Activated CD4-positive, alpha-beta T cell treated with anti-CD3 and anti-CD28 coated beads, Interleukin-2, amount 50 U/mL, for 48 hours (primary cell): ENCODE results near the gene FBXO39.
"Not testable (repeated sequence)": the region's sequence is repeated elsewhere in the genome, so short reads cannot be mapped to it uniquely, and the experiment has no call there.

ENCODE experiments used
- DNase-seq, 2 experiments: peaks; one replicate each; pipeline ENCODE4 v3.0.0-alpha.2; 2020

The FBXO39 gene

DNA sequence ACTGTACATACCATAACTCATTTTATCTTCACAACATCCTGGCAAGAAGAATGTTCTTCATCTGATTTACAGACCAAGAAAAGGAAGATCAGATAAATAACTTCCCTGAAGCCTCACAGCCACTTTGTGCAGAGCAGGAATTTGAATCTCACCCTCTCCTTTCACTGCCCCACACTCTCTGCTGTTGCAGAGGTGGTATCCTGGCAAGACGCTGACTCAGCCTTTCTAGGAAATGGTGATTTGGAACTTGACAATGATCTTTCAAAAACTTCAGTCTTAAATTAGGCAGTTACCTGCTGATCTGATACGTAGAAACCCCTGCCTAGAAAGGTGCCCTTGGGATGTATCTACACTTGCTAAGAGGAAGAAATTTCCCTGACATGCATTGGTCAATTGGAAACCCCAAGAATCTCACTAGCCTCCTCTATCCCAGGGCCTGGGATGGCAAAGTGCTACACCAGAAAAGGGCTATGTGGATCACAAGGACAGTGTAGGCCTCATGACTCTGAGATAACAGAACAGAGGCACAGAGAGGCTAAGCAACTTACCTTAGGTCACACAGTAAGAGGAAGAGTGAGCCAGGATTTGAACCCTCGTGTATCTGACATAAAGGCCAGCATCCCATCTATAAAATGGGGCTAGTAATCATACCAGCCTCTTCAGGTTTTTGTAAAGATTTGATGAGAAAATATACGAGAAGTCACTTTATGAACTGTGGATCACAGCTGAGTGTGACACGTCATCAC, 17.9 kb downstream of the FBXO39 start:
- DNase-seq, result no peak

DNA sequence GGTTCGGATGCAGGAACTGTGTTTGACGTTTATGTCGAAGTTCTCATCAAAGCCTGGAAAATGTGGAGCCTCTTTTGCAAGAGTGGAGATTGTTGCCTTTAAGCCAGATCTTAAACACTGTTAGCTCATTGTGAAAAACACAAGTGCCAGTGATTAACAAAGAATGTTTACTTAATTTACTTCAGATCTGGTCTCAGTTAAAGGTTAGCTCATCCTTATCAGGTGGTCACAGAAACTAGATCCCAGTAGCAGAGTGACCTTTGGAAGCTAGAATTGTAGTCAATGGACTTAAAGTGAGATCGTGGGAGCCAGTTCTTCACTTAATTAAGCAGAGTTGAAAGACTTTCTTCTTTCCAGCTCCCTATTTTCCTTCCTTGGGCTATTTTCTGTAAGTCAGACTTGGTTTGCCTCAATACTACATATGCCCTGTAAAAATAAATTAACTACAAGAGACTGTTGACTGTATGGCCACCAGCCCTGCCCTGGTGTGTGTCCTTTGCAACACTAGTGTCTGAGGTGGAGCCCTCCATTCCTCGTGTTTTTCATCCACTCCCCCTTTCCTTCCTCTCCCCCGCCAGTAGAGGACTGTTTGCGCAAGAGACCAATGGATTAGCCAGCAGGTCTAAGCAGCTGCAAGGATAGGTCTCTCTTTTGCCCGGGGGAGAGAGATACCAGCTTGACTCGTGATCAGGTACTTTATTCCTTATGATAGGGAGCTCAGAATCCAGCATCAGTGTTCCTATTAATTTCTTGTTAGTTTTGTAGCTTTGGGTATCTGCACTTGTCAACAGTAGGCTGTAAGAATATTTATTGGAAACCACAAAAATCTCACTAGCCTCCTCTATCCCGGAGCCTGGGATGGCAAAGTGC, 20.2 kb downstream of the FBXO39 start:
- DNase-seq, result no peak

DNA sequence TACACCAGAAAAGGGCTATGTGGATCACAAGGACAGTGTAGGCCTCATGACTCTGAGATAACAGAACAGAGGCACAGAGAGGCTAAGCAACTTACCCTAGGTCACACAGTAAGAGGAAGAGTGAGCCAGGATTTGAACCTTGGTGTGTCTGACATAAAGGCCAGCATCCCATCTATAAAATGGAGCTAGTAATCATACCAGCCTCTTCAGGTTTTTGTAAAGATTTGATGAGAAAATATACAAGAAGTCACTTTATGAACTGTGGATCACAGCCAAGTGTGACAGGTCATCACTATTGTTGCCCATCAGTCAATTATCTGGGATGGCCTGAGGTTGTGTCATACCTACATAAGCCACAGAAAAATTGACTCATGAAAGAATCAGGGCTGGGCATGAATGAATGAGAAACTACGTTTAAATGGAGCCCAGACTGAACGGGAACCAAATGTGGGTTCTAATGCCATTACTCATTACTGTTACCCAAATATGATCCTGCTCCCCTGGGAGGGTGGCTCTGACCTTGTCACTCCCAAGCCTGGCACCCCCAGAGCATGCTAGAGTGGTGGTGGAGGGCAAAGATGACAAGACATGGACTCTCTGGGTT, 21.0 kb downstream of the FBXO39 start:
- no peak for DNase-seq

DNA sequence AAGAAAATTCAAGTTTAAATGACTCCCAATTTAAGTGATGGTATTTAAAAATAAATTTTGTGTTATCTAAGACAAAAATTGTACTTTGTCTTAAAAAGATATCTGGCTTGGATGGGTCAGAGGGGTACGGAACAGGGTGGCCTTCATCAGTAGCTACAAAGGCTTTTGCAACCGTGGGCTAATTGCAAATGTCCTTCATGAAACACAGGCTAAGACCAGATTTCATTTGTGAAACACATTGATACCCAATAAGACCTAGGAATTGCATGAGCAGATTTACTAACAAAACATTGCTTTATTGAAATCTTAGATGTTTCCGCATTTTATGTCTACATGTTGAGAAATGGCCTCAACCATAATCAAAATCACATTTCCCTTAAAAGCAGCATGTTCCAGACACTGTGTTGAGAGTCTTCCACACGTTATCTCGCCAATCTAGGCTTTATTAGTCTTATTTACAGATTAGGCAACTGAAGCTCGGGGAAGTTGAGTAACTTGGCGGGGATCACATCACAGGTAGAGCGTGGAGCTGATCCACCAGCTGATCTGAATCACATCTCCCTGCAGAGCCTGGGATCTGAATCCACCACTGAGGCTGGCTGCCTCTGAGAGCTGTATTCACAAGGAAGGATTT, 21.8 kb downstream of the FBXO39 start:
- DNase-seq, result no peak

DNA sequence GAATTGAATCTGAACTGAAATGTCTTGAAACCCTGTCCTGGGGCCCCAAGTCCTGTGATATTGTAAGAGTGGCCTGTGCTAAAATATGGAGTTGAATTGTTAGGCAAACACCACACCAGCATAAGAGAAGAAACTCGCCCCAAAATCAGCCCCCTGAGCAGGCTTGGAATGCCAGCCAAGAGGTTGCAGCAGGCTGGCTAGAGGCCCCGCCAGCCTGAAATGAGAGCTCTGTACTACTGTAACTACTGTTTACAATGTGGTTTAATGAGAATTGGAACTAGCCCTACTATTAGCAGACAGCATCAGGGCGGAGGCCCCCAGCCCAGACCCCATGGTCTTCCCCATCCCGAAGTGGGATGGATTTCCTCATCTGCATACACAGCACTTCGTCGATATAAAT, 23.7 kb downstream of the FBXO39 start:
- no peak for DNase-seq

DNA sequence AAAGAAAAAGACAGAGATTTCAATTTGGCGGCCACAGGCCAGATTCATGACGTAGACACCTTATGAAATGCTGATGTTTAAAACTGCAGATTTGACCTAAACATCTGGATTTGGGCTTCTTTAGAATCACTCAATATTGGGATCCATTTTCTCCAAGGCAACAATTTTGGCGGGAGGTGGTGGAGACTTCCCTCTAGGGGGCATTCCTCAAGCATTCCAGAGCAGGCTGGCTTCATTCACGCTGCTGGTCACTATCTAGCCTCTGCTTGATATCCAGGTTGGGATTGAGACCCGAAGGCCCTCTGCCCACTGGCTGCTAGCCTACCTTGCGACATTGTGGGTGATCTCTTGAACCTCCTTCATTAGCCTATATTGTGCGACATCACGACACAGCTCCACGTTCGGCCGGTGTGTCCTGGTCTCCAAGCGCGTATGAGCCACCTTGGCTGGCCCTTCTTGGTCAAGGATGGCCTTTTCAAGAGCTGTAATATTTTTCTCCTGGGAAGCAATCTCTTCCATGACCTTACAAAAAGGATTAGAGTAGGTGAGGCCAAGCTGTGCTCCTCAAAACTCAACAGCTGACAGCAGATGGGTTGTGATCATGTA, 24.5 kb downstream of the FBXO39 start:
- peak in 1 of 2 experiments; percentile 20 for DNase-seq

DNA sequence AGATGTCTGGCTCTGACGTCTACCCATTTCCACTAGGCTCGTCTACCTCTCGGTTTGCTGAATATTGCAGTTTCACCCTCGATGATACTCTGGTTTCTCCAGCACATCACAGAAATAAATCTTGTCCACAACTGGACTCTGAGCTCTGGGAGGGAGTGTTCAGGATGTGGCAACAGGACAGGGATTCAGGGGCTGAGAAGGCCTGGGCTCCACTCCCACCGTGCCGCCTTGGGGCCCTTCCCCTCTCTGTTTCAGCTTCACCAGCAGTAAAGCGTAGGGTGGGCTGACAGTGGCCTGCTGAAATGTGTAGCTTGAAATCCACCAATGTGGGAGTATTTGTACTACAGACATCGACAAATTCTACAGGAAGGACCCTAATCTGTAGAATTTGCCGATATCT, 35.5 kb downstream of the FBXO39 start:
- DNase-seq, result no peak

DNA sequence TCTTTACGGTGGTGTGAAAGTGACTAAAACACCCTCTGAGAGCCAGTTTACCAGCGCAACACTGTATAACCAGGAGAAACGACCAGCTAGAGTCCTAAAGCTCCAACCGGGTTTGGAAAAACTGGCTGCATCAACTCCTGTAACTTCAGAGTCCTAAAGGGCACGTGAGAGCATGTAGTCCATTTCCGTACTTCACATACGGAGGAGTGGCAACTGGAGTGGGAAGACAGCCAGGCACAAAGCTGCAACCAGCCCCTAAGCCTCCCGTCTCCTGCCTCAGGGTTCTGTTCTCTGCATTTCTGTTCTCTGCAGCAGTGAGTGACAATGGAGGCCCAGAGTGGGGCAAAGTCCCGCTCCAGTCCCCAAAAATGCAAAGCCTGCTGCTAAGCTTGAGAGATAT, 36.3 kb downstream of the FBXO39 start:
- no peak for DNase-seq

DNA sequence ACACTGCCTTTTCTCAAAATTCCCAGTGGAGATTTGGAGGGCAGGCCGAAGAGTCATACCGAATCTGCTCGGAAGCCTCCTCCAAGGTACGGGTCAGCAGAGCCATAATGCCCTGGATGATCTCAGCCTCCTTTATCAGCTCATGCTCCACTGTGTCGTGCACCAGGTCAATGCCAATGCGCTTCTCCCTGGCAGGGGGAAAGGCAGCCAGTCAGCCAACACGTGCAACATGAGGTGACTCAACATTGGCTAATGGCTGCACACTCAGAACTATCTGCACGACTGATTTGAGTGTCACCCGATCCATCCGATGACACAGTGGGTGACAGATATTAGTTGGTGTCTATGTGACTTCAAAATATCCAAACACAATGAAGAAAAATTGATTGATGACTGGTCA, 39.8 kb downstream of the FBXO39 start:
- no peak for DNase-seq

DNA sequence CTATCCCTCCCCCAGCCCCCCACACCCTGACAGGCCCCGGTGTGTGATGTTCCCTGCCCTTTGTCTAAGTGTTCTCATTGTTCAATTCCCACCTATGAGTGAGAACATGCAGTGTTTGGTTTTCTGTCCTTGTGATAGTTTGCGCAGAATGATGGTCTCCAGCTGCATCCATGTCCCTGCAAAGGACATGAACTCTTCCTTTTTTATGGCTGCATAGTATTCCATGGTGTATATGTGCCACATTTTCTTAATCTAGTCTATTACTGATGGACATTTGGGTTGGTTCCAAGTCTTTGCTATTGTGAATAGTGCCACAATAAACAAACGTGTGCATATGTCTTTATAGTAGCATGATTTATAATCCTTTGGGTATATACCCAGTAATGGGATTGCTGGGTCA, 40.4 kb downstream of the FBXO39 start:
- not testable (repeated sequence) for DNase-seq

DNA sequence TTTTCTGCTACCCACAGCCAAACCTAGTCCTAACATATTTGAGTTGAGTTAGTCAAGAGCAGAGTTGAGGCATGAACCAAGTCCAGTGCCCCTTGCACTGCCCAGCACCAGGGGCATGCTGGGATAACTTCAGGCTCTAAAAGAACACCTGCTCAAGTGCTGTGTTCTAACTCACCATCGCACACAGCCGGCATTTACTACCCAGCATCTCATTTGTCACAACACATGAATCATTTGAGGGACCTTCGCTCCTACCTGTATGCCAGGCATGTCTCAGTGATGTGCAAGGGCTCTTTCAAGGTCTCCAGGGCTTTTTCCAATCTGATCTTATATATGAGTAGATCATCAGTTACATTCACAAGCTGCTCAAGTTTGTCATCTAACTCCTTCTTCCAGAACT, 42.9 kb downstream of the FBXO39 start:
- no peak for DNase-seq

DNA sequence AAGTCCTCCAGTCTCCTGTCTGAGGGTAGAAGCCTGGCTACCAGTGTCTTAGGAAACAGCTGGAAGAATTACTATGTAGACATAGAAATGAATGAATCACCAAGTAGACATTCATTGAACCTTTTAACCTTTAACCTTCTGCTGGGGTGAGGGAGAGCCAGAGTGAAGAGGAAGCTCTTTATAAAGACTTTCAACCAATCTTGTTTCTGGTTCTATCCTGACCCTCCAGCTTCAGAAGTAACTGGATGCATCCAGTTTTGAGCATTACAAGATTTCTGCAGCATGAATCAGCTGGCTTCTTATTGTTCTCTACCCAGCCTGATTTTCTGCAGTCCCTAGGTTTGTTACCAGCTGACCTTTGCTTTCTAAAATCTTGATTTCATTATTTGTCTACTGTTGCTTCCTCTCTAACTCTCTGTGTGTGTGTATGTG, 47.0 kb downstream of the FBXO39 start:
- DNase-seq, result no peak

DNA sequence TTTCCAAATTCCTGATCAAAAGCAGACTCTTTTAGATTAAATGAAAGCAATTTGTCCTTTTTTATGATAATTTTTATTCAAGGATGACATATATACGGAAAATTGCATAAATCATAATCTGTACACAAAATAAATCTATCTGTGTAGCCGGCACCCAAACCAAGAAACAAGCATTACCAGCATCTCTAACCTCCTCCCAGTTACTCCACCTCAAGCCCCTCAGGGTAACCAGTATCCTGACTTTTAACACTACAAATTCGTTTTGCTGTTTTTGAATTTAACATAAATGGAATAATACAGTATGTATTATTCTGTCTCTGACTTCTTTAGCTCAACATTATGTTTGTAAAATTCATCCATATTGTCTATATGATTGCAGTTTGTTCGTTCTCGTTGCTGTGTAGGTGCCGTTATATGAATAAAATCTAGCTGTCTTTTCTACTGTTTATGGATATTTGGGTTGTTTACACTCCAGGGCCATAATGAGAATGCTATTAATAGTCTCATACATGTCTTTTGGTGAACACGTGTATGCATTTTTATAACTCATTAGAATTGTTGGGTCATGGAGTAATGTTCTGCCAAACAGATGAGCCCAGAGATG, 54.5 kb downstream of the FBXO39 start:
- DNase-seq, result no peak

DNA sequence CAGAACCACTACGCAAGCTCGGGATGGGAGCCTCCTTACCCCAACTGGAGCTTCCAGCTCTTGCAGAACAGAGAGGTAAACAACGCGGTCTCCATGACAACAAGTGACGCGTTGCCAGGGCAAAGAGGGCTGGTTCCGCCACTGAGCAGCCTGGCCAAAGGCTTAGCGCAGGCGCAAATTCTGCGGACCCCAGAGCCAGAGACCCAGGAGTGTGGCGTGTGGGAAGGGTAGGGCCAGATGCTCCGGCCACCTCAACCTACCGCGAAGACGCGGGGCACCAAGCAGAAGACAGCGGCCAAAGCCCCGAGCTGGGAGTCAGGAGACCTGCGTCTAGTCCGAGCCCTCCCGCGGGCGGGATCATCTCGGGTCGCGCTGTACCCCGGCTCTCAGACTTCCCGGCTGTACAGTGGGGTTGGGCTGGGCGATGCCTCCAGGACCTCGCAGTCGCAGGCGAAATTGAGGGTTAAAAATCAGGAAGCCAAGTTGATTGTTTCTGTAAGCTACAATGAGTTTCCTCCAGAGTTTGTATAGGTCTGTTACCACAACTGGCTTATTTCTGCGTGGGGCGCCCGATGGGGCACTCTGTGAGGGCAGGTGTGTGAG, 55.7 kb downstream of the FBXO39 start, which contains the start of gene TEKT1:
Gene TEKT1 (minus strand): TSS at position 69 of the 603 bp plus-strand sequence. CDS start 1,353 bp downstream, outside the sequence.
- peak; percentile 64 to 69 for DNase-seq
